ENCODE measurements around the gene CYP1B1. TPM values are rescaled to one million over a fixed set of nuclear protein-coding genes. Genes with fewer than 3 reads are reported as not detected.

The CYP1B1 gene
- total and polyA plus RNA-seq, 2 of the 4 experiments (the other 2 are of a cell fraction), result 0.65 to 1.1 TPM

GRCh38 chr2:38105922-38106321 lies 30.0 kb upstream of the CYP1B1 start:
- no peak for TF ChIP-seq NFE2L2 (IDR thresholded peaks at IDR 0.05; ENCODE audit: low read depth, low read length)
- no peak for TF ChIP-seq CEBPB (IDR thresholded peaks at IDR 0.05; ENCODE audit: low read depth, low read length)
- TF ChIP-seq ELK1 (IDR thresholded peaks at IDR 0.05; ENCODE audit: borderline replicate concordance, low read depth, low read length), result no peak
- no peak for TF ChIP-seq MXI1 (IDR thresholded peaks at IDR 0.05; ENCODE audit: borderline replicate concordance, low read depth, low read length)
- no peak for TF ChIP-seq MAFK (IDR thresholded peaks at IDR 0.05; ENCODE audit: low read depth, low read length)
- no peak for TF ChIP-seq FOS (IDR thresholded peaks at IDR 0.05; ENCODE audit: low read depth, low read length)
- TF ChIP-seq USF2 (IDR thresholded peaks at IDR 0.05; ENCODE audit: low read depth, low read length), result no peak
- TF ChIP-seq RAD21 (IDR thresholded peaks at IDR 0.05; ENCODE audit: low read length), result no peak
- TF ChIP-seq MAZ (IDR thresholded peaks at IDR 0.05; ENCODE audit: borderline replicate concordance, low read depth, low read length), result no peak
- no peak for TF ChIP-seq RCOR1 (IDR thresholded peaks at IDR 0.05; ENCODE audit: insufficient replicate concordance, low read length)
- no peak for TF ChIP-seq SMC3 (IDR thresholded peaks at IDR 0.05; ENCODE audit: low read depth, low read length)
- no peak for TF ChIP-seq POLR2A (IDR thresholded peaks at IDR 0.05; ENCODE audit: low read depth, low read length)
- intact Hi-C loops (cut with micrococcal nuclease), result no loop called here
- H2AK5ac ChIP-seq (ENCODE audit: low read depth, low read length), result no peak overlapping the region
- H3K23ac ChIP-seq (ENCODE audit: low read depth, low read length), result no peak overlapping the region
- H3K36me3 ChIP-seq (ENCODE audit: control insufficient read depth, insufficient read depth, low read length), result no peaks in the 10 kb centered on the region
- no TSS peak for BruUV-seq (replicated peaks)
- peak overlapping the region in 1 of 2 experiments; percentile 55; a peak in 3 of 4 replicates for H4K8ac ChIP-seq (ENCODE audit: low read depth in 2 of 2, low read length in 2 of 2)
- no peak overlapping the region for H2AK9ac ChIP-seq (replicated peaks; ENCODE audit: low read depth, low read length, poor library complexity)
- H3K4ac ChIP-seq (ENCODE audit: low read depth, low read length), result peak overlapping the region; percentile 26; the same call in 1 of the 2 replicates
- in situ Hi-C loops (cut with MboI; ENCODE audit: low sequenced_read_pairs), result no loop called here
- H3K4me1 ChIP-seq (ENCODE audit: control insufficient read depth, insufficient read depth, low read length), result peaks cover 6% of the 10 kb centered on the region
- WGBS, 2 experiments (ENCODE audit: extremely low coverage in 2 of 2, insufficient read length in 1 of 2), result 83% methylated on average over 1 of the region's 7 CpGs; no CpG with 5 or more reads in 1 of the 2 experiments
- no peak overlapping the region for H2AFZ ChIP-seq (replicated peaks; ENCODE audit: low read length, poor library complexity)
- CTCF ChIA-PET, result interaction anchor here (0.6 kb wide), 1 partner anchor 1693 kb away, joined by 3 read pairs; no protein-coding TSS in a partner anchor
- H2BK5ac ChIP-seq (ENCODE audit: low read depth, low read length, poor library complexity, severe bottlenecking), result no peak overlapping the region
- no peak overlapping the region; the same call in 1 of the 2 replicates for H2BK20ac ChIP-seq (ENCODE audit: low read depth, low read length)
- no peak overlapping the region for H3K4me2 ChIP-seq (ENCODE audit: low read depth, low read length)
- DNase-seq, result no peak
- POLR2A ChIA-PET (ENCODE audit: unreplicated experiment), result interaction anchor here (0.5 kb wide), 1 partner anchor 435 kb away, joined by 5 read pairs; no protein-coding TSS in a partner anchor
- H3K9me3 ChIP-seq (ENCODE audit: control insufficient read depth, insufficient read depth, low read length), result peaks cover 2% of the 10 kb centered on the region; the same call in 1 of the 2 replicates
- H2BK120ac ChIP-seq (ENCODE audit: low read depth, low read length), result peak overlapping the region; percentile 93; the same call in 1 of the 2 replicates
- dilution Hi-C loops (cut with HindIII; ENCODE audit: low sequenced_read_pairs, unreplicated experiment), result no loop called here
- H3K56ac ChIP-seq (ENCODE audit: extremely low read depth, insufficient read depth, low read length), result no peak overlapping the region
- H3K27me3 ChIP-seq (ENCODE audit: control insufficient read depth, insufficient read depth, low read length), result peaks cover 9% of the 10 kb centered on the region; the same call in 1 of the 2 replicates
- H3K79me1 ChIP-seq (ENCODE audit: low read depth in 1 of 2, low read length in 2 of 2), result no peaks in the 10 kb centered on the region
- H3K18ac ChIP-seq (ENCODE audit: low read depth, low read length), result peak overlapping the region; percentile 99; the same call in 1 of the 2 replicates
- H3K27ac ChIP-seq (ENCODE audit: insufficient read depth, low read length), result no peak overlapping the region; the same call in 1 of the 2 replicates
- no peak for ATAC-seq (ENCODE audit: low read depth)
- no peak overlapping the region; the same call in 1 of the 2 replicates for H4K5ac ChIP-seq (ENCODE audit: low read depth, low read length)
- H2BK15ac ChIP-seq (ENCODE audit: low read depth, low read length), result no peak overlapping the region
- H3K4me3 ChIP-seq (ENCODE audit: insufficient read depth, low read depth, low read length), result no peak overlapping the region
- peak overlapping the region; percentile 83; the same call in 1 of the 2 replicates for H4K91ac ChIP-seq (ENCODE audit: insufficient read depth, low read depth, low read length)
- no peaks in the 10 kb centered on the region for H4K20me1 ChIP-seq (ENCODE audit: insufficient read depth, low read length)
- no peak overlapping the region for H3K9ac ChIP-seq (ENCODE audit: low read depth, low read length)
- H3K14ac ChIP-seq (replicated peaks; ENCODE audit: low read depth, low read length), result no peak overlapping the region
- peaks cover 2% of the 10 kb centered on the region; the same call in 1 of the 2 replicates for H3K9me1 ChIP-seq (ENCODE audit: insufficient read depth, low read length)

All from IMR-90 (cell line).